HG03175 (cell line): ENCODE measurements around the gene TMEM86B.
"Not testable (repeated sequence)": the region's sequence is repeated elsewhere in the genome, so short reads cannot be mapped to it uniquely, and the experiment has no call there.

Experiments used
- ATAC-seq: cut with Tn5 transposase; IDR thresholded peaks from one replicate; pipeline ENCODE4 v1.9.1; 2021; ENCODE audit warnings: mild to moderate bottlenecking, moderate library complexity; ENCODE audit not compliant: unreplicated experiment

Gene TMEM86B

DNA sequence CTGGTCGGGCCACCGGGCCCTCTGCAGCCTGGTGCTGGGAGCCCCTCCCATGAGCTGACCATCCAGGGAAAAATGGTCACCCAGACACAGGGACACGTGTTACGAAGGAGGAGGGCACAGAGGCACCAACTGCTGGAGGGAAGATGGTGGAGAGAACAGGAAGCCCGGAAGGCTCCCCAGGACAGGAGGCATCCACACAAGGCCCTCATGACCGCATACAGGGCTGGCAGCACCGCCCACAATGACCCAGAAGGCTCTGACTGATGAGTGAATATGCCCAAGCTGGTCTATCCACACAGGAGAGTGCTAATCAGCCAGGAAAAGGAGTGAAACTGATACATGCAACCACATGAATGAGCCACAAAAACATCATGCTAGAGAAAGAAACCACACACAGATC lies 14.0 kb upstream of the TMEM86B start:
- no peak for ATAC-seq

DNA sequence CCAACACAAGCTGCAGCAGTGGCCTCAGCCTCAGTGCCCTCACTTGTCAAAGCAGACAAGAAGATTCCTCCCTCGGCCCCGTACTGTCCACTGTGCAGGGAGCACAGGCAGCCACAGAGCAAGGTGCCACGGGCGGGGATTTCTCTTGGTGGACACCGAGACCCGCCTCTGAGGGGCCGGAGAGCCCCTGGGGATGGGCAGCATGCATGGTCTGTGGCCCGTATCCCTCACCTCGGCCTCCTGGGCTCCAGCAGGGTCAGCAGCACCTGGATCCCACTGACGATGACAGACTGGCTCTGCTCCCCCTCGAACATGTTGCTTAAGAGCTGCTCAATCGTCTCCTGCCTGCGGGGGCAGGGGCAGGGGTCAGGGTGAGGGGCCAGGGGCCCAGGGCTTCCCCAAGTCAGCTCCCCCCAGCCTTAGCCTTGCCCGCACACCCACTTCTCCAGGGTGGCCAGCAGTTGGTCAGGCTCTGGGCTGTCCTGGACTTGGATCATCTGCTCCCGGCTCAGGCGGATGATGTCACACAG lies 13.4 kb upstream of the TMEM86B start:
- no peak for ATAC-seq

DNA sequence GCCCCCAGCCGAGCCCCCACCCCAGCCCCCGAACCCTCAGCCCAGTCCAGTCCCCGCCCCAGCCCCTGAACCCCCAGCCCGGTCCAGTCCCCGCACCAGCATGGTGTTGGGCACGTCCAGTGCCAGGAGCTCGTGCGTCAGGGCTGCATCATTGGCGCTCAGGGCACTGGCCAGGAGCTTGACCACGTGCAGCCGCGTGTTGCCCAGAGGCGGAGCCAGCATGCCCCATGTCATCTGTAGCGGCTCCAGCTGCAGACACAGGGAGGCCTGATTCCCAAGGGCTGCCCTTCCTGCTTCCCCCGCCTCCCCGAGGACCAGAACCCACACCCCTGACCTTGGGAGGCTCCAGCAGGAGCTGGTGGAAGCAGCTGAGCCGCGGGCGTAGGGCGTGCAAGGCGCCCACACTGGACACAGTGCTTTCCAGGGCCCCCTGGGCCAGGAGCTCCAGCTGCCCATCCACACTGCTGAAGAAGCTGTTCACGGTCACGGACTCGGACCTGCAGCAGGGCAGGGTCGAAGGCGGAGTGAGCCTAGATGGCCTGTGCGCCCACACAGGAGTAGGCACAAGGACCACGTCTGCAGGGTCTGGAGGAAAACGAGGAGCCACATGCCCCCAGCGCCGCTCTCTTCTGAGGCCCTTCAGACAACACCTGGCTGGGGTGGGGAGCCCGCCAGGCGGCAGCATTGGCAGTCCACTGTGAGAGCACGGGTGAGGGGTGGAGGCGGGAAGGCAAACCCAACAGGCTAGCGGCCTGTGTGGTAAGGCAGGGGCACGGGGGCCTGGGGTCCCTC lies 12.8 kb upstream of the TMEM86B start:
- ATAC-seq: no peak

DNA sequence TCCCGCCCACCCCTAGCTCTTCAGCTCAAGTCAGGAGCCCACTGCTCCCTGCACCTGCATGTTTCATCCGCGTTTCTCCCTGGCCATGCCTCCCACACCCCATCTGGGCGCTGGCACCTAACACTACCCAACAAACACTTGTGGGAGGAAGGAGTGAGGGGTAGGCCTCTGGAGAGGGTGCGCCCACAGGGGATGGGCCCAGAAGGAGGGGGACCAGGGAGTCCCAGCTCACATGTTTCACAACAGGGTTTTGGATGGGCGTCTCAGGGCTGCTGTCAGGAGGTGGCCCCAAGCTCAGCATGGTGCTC lies 12.1 kb upstream of the TMEM86B start:
- no peak for ATAC-seq

DNA sequence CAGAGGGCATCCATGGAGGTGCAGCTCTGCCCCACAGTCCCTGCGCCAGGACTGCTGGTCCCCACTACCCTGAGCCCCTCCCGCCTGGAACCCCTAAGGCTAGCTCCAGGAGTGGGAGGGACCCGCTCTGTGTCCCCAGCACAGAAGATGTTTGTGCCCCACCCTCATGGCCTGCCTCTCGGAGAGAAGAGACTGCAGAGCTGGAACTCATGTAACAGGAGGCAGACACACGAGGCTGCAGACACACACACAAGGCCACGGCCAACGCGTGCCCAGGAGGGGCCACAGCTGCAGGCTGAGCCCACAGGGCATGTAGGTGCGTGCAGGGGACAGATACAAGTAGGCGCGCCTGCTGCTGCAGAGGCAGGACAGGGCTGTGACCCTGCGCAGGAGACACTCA lies 10.4 kb upstream of the TMEM86B start:
- ATAC-seq: no peak

DNA sequence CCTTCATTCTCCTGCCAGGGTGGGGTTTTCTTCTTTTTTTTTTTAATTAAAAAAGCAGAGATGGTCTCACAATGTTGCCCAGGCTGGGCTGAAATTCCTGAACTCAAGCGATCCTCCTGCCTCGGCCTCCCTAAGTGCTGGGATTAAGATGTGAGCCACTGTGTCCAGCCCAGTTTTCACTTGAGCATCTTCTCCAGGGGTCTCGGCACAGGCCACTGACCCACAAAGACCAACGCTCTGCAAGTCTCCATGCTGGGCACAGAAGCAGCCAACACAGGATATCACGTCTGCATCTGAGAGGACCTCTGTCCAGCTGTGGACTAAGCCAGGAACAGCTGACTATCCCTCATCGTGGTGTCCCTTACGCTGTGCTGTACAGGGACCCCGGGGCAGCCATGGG lies 9.5 kb upstream of the TMEM86B start:
- ATAC-seq: no peak

DNA sequence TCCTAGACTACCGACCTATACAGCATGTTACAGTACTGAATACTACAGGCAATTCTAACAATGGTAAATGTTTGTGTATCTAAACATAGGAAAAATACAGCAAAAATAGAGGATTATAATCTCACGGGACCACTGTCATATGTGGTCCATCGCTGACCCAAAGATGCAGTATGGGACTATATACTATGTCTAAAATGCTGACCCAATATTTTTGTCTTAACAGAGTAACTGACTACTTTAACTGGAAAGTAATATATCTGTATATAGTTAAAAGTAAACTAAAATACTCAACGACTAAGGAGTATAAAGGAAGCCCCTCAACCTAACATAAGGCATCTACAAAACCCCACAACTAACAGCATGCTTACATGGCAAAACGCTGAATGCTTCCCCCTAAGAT lies 4.4 kb upstream of the TMEM86B start:
- ATAC-seq: no peak

DNA sequence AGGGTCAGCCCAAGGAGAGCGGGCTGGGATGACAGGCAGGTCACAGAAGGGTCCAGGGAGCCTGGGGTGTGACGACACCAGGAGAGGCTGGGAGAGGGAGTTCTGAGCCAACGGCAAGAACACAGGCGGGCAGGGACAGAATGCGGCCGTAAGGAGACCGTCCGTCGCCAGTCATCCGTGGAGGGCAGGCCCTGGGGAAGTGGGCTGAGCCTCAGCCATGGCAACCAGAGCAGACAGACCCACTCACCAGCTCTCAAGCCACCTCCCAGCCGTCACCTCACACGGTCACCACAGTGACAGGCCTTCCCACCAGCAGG lies 3.7 kb upstream of the TMEM86B start:
- ATAC-seq: no peak

DNA sequence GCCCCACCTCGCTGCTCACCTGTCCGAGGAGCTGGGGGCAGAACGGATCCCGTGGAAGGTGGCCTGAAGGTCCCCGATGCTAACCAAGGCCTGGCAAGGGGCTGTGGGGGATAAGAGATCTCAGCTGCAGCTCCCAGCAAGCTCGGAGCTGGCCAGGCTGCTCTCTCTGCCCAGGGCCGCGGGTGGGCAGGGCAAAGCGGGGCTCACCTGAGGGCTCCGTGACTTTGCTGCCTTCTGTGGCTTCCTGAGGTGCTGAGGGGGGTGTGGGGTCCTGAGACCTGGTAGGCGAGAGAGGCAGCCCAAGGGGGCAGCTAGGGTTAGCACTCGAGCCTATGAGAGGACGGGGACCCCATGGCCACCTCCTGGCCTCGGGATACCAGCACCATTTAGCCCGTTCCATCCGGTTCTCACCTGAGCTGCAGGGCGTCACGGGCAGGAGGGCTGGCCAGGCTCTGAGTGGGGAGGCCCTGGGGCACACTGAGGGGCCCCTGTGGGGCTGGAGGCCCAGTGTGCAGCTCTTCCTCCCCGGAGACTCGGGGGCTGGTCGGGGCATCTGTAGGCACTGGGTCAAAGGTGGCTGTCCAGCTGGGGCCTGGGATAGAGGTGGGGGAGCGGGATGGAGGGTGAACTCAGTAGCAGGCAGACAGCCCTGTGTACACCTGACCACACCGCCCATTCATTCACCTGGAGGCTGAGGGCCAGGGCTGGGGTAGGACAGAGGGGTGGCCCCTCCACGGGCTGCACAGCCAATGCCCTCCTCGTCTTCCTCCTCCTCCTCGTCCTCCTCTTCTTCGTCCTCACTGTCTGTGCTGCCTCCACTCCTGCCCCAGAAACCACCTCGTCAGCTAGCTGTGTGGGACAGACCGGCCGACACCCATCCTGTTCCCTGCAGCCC lies 3.1 kb upstream of the TMEM86B start:
- ATAC-seq: no peak

DNA sequence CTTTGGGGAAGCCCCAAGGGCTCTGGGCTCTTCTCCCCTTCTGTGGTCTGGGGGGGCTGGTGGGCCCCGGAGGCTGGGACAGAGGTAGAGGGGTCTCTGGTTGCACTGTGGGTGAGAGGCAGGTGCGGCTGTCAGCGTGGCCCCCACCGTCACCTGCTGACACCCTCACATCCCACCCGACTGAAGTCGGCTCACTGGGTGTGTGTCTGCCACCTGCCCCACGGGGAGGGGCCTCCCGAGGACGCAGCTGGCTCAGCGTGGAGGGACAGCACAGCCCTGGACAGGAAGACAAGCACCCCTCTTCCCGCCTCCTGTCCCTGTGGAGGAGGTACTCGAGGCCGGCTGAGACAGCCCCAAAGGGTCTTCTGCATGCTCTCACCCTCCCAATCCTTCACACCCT lies 2.2 kb upstream of the TMEM86B start:
- ATAC-seq: no peak

DNA sequence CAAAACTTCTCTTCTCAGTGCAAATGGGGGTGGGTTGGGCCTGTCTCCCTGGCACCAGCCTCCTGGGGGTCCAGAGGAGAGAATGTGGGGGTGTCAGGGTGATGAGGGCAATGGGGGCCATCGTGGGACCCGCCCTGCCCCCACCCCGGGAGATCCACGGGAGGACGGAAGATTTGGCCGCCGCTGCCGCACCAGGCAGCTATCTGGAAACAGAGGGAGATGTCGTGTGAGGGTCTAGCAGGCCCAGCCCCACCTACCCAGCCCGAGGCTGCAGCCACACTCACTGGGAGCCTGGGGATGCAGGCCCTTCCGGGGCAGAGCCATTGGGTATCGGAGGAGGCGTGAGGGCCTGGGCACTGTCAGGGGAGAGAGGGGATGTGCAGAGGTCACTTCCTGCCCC lies 1.8 kb upstream of the TMEM86B start:
- ATAC-seq: no peak

DNA sequence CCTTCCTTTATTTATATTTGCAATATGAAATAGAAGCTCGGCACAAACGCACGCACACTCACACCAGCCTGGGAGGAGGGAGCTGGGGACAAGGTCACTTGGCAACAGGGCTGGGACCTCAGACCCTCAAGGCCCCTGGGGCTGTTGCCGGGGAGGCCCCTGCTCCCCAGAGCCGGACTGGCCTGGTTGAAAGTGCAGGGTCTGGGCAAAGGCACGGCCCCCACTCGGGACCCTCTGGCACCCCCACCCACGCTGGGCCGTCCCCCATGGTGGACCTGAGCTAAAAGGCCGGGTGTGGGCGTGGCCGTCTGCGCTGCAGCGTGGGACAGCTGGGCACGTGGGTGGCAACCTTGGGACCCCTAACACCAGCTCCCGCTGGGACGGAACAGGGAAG lies 1.2 kb upstream of the TMEM86B start:
- ATAC-seq: no peak

DNA sequence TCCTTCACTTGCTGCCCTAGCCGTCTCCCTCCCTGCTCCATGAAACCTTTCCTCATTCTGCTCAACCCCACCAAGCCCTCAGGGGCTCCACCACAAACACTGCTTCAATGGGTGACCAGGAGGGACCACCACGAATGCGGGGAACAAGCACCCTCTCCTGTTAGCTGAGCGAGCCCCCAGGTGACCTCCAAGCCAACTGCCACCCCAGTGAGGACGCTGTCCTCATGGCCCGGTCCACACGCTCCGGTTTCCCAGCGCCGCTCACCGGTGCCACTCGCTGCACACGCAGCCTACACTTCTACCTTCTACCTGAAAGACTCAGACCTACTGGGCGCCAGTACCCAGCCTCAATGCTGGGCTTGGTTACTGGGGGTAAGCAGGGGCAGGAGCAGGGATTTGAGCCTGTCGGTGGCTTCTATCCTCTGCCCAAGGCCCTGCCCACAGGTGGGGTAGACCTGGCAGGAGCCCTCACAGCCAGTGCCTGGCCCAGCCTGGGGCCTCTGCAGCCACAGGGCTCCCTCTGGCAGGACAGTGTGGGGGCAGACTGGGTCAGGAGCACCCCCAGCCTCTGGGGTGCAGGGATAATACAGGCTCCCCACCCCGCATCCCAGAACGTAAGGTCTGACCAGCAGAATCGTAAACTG lies 704 bp upstream of the TMEM86B start:
- no peak for ATAC-seq

DNA sequence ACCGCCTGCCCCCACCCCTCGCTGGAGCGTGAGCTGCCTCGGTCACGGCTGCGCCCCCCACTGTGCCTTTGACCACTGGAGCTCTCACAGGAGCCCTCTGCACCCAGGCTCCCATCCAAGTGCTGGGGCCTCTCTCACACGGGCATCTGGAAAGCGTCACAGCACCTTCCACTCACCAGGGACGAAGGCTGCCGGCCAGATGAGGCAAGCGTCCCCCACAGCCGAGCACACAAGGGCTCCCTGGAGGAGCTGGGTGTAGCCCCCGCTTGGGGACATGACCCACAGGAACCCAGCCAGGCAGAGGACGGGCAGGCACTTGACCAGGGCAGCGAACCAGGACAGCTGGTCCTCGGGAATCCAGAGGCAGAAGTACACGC lies 560 bp downstream of the TMEM86B start:
- ATAC-seq: no peak

DNA sequence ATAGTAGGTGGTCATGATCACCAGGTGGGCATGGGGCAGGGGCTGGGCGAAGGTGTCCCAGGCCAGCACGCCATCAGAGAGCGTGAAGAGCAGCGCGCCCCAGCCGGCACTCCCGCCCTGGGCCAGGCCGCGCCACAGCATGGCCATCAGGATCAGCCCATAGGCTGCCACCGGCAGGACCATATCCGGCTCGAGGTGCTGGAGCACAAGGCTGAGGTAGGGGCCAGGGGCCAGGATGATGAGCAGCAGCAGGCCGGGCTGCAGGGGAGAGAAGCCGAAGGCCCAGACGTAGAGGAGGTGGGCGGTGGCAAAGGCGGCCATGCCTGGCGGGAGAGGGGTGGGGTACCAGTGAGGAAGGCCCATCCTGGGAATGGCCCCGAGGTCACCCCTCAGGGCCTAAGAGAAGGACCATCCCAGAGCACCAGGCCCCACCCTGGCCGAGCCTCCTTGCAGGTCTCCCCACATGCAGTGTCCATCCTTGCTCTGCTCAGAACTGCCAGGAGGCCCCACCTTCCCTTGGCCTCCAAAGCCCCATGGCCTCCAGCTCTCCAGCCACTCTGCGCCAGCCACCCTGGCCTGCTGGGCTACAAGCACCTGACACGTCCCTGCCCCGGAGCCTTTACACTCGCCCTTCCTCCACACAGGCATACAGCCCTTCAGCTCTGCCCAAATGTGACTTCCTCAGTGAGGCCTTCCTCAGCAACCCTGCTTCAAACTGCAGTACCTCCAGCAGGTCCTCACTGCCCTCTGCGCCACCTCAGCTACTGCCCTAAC lies 1.1 kb downstream of the TMEM86B start:
- no peak for ATAC-seq

DNA sequence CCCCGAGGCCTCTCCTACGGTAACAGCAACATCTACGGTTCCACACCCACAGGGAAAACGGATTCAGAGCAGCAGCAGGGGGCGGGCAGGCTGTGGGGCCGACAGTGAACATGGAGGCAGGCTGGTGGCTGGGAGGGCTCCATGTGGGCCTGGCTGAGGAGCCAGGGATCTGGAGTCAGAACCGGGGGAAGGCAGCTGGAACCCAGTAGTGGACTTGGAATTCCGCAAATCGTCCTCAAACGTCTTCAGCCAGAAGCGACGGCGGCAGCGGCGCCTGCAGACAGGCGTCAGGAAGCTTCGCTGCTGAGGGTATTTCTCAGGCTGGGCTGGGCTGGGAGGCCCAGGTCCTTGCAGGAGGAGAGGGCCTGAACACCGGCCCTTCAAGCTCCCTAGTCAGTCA lies 1.8 kb downstream of the TMEM86B start:
- no peak for ATAC-seq

DNA sequence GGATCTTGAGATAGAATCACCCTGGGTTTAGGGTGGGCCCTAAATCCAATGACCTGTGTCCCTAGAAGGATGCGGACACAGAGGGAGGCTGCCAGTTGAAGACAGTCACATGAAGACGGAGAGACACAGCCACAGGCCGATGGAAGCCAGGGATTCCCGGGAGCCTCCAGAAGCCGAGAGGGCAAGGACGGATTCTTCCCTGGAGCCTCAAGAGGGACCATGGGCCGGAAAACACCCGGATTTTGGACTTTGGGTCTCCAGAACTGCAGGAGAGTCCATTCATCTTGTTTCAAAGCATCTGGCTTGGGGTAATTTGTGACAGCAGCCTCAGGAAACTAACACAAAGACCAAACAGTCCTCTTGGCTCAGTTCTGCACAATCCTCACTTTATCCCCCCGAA lies 2.3 kb downstream of the TMEM86B start:
- ATAC-seq: no peak

DNA sequence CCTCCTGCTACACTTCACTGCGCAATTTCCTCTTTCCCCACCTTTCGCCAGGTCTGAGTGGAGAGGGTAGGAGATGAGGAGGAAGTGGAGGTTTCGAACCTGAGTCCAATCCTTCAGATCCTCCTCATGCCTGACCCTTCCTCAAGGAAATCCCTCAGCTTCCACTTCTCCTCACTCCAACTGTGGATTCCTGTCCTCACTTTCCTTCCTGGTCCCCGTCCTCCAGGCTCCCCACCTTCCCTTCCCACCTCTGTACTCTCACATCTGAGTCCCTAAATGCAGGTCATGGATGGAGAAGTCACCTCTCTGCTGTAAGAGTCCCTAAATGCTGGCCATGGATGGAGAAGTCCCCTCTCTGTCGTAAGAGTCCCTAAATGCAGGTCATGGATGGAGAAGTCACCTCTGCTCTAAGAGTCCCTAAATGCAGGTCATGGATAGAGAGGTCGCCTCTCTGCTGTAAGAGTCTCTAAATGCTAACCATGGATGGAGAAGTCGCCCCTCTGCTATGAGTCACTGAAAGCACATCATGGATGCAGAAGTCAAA lies 3.1 kb downstream of the TMEM86B start:
- ATAC-seq: no peak

DNA sequence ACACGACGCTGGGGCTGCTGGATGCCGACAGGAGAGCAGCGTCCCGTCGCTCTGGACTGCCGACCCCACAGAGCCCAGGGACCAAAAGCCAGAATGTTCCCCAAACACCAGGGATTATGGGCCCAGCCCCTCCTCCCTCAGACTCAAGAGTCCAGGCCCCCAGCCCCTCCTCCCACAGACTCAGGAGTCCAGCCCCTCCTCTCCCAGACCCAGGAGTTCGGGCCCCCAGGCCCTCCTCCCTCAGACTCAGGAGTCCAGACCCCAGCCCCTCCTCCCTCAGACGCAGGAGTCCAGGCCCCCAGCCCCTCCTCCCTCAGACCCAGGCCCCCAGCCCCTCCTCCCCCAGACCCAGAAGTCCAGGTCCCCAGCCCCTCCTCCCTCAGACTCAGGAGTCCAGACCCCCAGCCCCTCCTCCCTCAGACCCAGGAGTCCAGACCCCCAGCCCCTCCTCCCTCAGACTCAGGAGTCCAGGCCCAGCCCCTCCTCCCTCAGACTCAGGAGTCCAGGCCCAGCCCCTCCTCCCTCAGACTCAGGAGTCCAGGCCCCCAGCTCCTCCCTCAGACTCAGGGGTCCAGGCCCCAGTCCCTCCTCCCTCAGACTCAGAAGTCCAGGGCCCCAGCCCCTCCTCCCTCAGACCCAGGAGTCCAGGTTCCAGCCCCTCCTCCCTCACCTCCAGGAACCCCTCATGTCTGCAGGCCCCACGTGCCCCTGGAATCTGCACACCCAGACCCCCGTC lies 3.7 kb downstream of the TMEM86B start:
- ATAC-seq: not testable (repeated sequence)

DNA sequence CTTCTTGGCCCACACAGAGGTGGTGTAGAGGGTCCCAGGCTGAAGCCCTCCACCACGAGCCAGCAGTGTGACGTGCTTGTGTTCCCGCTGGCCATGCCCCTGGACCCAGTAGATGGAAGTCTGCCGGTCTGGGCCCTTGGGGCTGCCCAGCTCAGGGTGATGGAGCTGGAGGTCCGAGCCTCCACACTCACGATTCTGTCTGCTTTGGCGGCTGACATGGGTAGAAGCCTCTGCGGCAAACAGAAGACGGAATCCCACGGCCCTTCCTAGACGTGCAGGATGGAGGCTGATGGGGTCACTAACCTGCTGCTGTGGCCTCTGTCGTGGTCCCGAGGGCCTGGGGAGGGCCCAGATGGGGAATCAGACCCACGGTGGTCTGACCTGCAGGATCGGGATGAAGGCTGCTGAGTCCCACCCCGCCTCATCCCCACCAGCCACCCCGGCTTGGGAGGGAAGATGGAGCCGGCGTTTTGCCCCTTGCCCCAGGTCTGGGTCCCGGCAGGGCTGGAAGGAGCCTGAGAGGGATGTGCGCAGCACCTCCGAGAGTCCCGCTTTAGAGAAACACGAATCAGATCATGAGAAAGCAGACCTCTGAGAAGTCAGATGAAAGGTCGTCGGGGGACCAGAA lies 4.4 kb downstream of the TMEM86B start:
- ATAC-seq: no peak
